Activated T-cell treated with anti-CD3 and anti-CD28 coated beads for 48 hours (primary cell): ENCODE data around the gene SCAF11.
"Not testable (repeated sequence)": the region's sequence is repeated elsewhere in the genome, so short reads cannot be mapped to it uniquely, and the experiment has no call there.

ENCODE experiments used
- DNase-seq: peaks from one replicate; pipeline ENCODE4 v3.0.0-alpha.2; 2020; ENCODE audit warnings: low read depth

Gene SCAF11, protein sequence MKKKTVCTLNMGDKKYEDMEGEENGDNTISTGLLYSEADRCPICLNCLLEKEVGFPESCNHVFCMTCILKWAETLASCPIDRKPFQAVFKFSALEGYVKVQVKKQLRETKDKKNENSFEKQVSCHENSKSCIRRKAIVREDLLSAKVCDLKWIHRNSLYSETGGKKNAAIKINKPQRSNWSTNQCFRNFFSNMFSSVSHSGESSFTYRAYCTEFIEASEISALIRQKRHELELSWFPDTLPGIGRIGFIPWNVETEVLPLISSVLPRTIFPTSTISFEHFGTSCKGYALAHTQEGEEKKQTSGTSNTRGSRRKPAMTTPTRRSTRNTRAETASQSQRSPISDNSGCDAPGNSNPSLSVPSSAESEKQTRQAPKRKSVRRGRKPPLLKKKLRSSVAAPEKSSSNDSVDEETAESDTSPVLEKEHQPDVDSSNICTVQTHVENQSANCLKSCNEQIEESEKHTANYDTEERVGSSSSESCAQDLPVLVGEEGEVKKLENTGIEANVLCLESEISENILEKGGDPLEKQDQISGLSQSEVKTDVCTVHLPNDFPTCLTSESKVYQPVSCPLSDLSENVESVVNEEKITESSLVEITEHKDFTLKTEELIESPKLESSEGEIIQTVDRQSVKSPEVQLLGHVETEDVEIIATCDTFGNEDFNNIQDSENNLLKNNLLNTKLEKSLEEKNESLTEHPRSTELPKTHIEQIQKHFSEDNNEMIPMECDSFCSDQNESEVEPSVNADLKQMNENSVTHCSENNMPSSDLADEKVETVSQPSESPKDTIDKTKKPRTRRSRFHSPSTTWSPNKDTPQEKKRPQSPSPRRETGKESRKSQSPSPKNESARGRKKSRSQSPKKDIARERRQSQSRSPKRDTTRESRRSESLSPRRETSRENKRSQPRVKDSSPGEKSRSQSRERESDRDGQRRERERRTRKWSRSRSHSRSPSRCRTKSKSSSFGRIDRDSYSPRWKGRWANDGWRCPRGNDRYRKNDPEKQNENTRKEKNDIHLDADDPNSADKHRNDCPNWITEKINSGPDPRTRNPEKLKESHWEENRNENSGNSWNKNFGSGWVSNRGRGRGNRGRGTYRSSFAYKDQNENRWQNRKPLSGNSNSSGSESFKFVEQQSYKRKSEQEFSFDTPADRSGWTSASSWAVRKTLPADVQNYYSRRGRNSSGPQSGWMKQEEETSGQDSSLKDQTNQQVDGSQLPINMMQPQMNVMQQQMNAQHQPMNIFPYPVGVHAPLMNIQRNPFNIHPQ (N-terminal part only)

DNA sequence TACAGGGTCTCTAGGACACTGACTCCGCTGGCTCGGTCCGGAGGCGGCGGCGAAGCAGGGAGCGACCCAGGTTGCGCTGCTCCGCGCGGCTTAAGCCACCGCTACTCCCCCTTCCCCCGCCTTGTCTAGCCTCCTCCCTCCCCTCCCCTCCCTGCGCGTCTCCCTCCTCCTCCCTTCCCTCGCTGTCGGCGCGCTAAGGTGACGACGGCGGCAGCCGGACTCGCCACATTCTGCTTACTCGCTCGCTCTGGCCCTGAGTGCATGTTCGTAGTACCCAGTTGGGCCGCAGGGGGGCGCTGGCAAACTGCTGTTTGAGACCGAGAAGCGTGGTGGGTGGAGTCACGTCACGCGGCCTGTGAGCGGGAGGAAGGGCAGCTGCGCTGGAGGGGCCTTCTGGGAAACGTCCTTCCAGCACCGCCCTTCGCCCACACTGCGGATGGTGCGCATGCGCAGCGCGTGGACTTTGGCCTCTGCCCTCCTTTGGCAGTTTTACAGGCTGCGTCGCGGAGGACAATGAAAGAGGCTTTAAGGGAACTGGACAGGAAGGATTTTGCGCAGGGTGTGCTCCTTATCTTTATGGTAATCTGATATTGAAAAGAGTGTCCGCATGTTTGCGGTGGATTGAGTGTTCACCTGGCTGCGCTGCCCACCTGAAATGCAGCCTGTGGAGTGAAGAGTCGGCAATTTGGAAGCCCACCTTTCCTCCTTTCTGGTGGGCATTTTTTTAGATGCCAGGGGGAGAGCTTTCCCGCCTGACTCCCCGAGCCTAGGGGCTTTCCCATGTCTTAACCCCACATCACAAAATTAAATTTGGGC lies at the start of gene SCAF11:
Gene SCAF11 (minus strand): TSS at position 107 of the 816 bp plus-strand sequence. CDS start 26,407 bp downstream, outside the sequence.
- peak; percentile 100 for DNase-seq

DNA sequence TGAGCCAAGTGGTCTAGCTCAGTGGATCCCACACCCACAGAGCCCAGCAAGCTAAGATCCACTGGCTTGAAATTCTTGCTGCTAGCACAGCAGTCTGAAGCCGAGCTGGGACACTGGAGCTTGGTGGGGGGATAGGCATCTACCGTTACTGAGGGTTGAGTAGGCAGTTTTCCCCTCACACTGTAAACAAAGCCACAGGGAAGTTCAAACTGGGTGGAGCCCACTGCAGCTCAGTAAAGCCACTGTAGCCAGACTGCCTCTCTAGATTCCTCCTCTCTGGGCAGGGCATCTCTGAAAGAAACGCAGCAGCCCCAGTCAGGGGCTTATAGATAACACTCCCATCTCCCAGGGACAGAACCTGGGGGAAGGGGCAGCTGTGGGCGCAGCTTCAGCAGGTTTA lies 46.7 kb upstream of the SCAF11 start:
- DNase-seq: not testable (repeated sequence)

DNA sequence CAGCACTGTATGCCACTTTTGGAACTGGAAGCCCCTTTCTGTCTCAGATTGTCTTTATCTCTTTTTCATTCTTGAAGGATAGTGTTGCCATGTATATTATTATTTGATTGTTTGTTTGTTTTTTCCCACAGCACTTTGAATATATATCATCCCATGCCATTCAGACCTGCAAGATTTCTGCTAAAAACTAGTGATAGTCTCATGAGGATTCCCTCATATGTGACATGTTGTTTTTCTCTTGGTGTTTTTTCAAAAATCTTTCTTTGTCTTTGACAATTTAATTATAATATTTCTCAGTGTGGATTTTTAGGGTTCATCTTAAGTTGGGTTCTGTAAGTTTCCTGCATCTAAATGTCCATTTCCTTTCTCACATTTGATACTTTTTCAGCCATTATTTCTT lies 36.8 kb upstream of the SCAF11 start:
- no peak for DNase-seq

DNA sequence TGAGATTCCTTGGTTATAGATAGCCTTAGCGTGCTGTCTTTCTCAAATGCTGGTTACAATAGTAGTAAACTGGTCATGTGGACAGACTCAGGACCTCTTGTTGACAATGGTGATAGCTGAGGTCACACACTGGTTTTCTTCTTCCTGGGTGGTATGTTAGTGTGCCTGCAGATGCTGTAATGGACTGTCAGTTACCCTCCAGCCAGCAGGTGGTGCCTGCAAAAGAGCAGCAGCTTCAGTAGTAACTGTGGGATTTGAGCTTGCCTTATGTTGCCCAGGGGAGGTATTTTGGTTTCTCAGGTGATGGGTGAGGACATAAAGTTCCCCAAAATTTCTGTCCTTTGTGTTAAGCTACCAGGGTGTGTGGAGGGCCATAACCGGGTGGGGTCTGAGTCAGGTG lies 33.7 kb upstream of the SCAF11 start:
- no peak for DNase-seq

DNA sequence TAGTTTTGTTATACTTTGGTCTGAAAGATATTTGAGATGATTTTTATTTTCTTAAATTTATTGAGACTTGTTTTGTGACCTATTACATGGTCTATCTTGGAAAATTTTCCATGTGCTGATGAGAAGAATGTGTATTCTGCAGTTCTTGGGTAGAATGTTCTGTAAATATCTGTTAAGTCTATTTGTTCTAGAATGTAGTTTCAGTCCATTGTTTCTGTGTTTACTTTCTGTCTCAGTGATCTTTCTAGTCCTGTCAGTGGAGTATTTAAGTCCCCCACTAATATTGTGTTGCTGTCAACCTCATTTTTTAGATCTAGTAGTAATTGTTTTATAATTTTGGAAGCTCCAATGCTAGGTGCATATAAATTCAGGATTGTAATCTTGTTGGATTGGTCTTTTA lies 30.4 kb upstream of the SCAF11 start:
- DNase-seq: no peak

DNA sequence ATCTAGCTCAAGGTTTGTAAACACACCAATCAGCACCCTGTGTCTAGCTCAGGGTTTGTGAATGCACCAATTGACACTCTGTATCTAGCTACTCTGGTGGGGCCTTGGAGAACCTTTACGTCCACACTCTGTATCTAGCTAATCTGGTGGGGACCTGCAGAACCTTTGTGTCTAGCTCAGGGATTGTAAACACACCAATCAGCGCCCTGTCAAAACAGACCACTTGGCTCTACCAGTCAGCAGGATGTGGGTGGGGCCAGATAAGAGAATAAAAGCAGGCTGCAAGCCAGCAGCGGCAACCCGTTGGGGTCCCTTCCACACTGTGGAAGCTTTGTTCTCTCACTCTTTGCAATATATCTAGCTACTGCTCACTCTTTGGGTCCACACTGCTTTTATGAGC lies 28.3 kb upstream of the SCAF11 start:
- DNase-seq: not testable (repeated sequence)

DNA sequence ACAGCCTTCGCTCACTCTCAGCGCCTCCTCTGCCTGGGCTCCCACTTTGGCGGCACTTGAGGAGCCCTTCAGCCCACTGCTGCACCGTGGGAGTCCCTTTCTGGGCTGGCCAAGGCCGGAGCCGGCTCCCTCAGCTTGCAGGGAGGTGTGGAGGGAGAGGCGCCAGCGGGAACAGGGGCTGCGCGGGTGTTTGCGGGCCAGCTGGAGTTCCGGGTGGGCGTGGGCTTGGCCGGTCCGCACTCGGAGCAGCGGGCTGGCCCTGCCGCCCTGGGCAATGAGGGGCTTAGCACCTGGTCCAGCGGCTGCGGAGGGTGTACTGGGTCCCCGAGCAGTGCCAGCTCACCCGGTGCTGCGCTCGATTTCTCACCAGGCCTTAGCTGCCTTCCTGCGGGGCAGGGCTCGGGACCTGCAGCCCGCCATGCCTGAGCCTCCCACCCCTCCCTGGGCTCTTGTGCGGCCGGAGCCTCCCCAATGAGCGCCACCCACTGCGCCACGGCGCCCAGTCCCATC lies 27.5 kb upstream of the SCAF11 start:
- DNase-seq: not testable (repeated sequence)

DNA sequence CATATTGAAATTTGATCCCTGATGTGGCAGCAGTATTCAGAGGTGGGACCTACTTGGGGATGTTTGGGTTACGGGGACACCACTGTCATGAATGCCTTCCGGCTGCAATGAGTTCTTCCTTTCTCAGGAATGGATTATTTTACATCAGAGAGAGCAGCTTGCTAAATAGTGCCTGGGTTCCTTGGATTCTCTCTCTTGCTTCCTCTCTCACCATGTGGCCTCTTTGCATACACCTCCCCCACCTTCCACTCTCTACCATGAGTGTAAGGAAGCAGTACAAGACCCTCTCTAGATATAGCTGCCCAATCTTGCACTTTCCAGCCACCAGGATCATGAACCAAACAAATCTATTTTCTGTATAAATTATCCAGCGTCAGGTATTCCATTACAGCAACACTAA lies 15.4 kb upstream of the SCAF11 start:
- no peak for DNase-seq

DNA sequence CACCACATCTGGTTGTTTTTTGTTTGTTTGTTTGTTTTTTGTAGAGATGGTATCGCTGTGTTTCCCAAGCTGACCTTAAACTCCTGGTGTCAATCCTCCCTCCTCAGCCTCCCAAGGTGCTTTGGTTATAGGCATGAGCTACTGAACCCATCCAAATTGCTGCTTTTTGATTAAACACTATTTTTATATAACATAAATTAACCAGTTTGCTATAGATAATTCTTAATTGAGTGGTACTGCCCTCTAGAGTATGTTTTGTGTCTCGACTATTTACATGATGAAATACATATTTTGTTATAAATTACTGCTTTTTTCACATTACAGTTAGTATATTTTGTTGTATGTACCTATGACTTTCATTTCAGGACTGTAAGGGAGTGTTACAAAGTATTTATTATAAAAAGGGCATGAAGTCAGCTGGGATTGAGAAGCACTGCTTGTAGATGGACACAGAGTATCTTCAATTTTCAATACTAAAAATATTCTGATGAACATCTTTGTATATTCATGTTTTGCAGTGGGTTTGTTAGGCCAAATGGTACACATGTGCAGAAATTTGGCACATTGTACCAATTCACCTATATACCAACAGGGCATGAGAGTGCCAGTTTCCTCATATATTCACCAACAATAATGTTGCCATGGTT lies 14.9 kb upstream of the SCAF11 start:
- DNase-seq: no peak

DNA sequence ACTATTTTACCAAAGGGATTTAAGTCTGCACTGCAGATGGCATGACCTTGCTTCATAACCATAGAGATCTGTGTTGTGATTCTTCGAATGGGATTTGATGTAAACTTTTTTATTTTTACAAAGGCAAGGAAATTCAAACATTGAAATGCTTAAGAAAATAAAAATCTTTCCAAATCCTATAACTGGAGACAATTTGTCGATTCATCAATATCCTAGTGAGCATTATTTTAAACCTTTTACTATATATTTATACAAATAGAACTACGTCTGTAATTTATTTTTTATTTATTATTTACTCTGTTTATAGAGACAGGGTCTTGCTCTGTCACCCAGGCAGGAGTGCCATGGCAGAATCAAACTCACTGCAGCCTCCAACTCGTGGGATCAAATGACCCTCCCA lies 14.3 kb upstream of the SCAF11 start:
- DNase-seq: no peak

DNA sequence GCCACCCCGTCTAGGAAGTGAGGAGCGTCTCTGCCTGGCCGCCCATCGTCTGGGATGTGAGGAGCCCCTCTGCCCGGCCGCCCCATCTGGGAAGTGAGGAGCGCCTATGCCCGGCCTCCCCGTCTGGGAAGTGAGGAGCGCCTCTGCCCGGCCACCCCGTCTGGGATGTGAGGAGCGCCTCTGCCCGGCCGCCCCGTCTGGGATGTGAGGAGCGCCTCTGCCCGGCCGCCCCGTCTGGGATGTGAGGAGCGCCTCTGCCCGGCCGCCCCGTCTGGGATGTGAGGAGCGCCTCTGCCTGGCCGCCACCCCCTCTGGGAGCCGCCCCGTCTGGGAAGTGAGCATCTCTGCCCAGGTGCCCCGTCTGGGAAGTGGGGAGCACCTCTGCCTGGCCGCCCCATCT lies 9.7 kb upstream of the SCAF11 start:
- not testable (repeated sequence) for DNase-seq

DNA sequence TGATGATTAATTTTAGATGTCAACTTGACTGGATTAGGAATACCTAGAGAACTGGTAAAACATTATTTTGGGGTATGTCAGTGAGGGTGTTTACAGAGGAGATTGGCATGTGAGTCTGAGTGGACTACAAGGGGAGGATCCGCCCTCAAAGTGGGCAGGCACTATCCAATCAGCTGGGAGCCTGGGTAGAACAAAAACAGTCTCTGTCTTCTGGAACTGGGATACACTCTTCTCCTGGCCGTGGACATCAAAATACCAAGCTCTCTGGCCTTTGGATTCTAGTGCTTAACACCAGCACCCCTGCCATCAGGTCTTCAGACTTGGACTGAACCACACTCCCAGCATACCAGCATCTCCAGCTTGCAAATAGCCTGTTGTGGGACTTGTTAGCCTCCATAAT lies 4.4 kb upstream of the SCAF11 start:
- no peak for DNase-seq

DNA sequence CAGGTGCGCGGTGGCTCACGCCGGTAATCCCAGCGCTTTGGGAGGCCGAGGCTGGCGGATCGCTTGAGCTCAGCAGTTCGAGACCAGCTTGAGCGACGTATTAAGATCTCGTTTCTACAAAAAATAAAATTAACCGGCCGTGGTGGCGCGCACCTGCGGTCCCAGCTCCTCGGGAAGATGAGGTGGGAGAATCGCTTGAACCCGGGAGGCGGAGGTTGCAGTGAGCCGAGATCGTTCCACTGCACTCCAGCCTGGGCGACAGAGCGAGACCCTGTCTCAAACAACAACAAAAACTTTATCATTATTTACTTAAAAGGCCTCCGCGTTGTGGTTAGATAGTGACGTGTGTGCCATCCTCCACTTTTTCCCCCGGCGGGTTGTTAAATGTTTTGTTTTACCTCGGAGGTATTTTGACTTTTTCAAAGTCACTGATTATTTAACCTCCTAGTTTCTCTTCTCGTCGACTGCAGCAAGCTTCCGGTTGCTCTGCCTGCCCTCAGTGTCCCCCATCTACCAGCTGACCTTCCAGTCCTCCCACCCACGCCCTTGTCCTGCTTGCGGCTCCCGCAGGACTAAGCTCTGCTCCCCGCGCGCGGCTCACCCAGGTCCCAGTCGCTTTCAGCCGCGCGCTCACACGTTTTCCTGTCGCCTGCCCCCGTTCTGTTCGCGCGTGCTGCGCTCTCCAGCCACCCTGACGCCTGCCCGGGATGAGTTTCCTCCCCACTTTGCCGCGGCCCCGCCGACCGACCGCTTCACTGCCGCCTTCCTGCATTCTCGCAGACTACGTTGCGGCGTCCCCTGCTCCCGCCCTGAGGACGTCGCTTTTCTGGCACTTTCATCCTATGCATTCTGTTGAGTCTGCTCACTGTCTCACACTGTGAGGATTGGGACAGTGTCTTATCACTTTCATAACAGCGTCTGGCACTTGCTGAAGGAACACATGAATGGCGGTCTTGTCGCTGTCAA lies 1.2 kb upstream of the SCAF11 start:
- peak; percentile 73 for DNase-seq

DNA sequence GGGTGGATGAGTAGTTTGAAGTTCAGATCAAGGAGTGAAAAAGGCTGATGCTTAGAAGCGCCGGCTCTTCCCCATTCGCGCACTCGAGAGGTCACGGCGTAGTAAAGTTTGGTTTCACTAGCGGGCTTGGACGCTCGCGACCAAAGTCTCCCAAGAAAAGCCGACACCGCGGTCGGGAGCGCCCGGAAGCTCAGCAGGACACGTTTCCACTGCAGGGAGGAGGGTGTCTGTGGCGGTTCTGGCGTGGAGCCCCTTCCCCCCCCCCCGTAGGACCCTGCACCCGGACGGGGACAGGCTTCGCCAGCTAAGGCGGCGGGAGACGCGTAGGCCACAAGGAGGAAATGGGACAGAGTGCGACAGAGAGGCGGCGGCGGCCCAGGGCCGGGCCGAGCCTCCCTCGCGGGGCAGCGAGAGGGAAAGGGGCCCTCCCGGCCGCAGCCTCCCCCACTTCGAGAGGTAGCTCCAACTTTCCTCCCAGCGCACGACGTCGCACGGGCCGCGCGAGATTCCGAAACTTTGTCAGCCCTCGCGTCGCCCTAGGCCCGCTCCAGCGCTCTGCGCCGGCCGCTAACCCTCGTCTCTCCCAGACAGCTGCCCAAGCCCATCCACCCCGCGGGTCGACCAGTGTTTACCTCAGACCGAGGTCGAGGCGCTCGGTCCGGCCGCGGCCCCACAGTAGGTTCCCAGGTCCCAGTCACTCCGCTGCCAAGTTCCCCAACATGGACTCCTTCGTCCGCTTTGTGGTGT lies 480 bp downstream of the SCAF11 start:
- DNase-seq: peak; percentile 39

DNA sequence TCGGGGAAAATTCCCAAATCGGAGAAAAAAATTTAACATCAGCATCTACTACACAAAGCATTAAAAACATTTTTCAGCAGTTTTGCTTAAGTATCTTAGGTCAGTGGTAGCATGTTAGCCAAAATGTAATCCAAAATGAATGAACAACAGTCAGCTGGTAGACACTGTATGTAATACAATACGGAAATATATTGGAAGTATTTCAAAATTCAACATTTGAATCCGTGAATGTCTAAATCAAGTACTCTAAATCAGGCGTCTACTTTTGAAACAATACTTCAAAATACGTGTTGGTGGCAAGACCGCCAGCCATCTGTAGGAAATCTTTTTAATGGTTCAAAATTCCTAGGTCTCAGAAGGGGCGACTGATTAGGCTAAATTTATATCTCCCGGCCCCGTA lies 1.1 kb downstream of the SCAF11 start:
- DNase-seq: no peak

DNA sequence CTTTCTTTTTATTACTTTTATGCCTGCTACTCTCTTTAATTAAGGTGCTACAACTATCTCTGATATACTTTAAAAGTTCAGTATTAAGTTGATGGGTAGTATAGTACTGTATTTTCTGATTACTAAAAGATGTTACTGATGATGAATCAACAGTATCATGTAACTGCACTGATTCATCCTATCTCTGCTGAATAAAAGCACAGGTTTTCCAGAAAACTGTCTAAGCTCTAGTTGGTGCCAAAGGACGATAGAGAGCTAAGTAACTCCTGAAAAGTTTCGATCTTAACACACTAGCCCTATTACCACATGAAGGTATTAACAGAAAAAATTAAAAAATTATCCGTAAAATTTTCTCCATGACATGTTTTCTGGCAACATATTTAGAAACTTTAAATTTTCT lies 2.1 kb downstream of the SCAF11 start:
- no peak for DNase-seq

DNA sequence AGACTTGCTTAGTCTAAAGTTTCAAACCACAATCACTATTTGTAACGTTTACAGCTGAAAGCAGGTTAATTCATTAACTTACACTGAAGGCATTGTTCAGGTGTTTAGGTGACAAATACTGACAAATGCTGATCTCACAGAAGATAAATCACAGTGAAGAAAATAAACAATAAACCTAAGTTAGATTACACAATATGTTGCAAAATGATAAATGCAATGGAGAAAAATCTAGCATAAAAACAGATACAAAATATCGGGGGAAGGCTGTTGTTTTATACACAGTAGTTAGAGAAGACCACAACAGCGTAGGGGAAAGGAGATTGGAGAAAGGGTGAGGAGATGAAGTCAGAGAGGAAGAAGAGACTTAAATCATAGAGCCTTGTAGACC lies 3.0 kb downstream of the SCAF11 start:
- no peak for DNase-seq

DNA sequence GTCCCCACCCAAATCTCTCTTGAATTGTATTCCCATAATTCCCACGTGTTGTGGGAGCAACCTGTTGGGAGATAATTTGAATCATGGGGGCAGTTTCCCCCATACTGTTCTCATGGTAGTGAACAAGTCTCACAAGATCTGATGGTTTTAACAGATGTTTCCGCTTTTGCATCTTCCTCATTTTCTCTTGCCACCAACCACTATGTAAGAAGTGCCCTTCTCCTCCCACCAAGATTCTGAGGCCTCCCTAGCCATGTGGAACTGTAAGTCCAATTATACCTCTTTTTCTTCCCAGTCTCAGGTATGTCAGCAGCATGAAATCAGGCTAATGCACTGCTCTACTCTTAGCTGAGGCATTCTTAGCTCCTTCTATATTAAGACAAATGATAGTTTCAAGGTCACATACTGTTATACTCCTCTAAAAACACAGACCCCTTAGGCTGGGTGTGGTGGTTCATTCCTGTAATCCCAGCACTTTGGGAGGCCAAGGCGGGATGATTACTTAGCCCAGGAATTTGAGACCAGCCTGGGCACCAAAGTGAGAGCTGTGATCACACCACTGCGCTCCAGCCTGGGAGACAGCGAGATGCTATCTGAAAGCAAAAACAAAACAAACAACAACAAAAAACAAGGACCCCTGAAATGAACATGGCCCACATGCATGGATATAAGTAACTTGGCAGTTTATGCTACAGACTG lies 3.6 kb downstream of the SCAF11 start:
- no peak for DNase-seq
